ENCODE results near the gene OR2T2. TPM values are rescaled to one million over a fixed set of nuclear protein-coding genes. Genes with fewer than 3 reads are reported as not detected.
"Not testable (repeated sequence)": the region's sequence is repeated elsewhere in the genome, so short reads cannot be mapped to it uniquely, and the experiment has no call there.

Gene OR2T2
- total RNA-seq, 1 experiment from 2014 or later = not detected

DNA sequence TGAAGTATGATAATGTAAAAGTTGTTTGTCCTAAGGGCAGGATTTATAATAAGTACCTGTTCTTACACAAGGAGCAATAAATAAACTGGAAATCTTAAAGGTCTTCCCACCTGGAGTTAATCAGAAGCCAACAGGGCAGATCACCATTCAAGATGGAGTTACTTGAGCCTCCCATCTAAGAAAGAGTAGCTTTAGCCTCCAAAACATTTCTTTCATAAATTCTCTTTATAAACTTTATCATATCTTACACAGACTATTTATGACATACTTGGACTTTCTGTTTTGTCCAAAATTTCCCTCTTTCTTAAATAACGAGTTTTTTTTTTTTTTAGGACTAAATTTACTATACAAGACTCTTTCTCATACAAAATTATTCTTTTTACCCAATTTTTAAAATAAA lies 24.1 kb upstream of the OR2T2 start:
- no peak overlapping the region for H4K5ac ChIP-seq (ENCODE audit: insufficient read length, low read depth, low read length)
- no peaks in the 10 kb centered on the region for H3K79me2 ChIP-seq (ENCODE audit: insufficient read depth, low read length)
- H3K4me1 ChIP-seq (ENCODE audit: insufficient read depth, low read length) = no peaks in the 10 kb centered on the region
- H2BK120ac ChIP-seq (ENCODE audit: low read depth, low read length, poor library complexity, severe bottlenecking) = no peak overlapping the region
- H3K18ac ChIP-seq (ENCODE audit: insufficient read length, low read depth, low read length) = no peak overlapping the region
- no peak overlapping the region for H3K27ac ChIP-seq (ENCODE audit: insufficient read length, low read depth, low read length)
- no peak overlapping the region for H3T11ph ChIP-seq (ENCODE audit: low read length)
- no peaks in the 10 kb centered on the region for H3K79me1 ChIP-seq (ENCODE audit: insufficient read depth, low read depth, low read length, poor library complexity, severe bottlenecking)
- no peak overlapping the region for H3K14ac ChIP-seq (ENCODE audit: insufficient read depth, low read length)
- H3K56ac ChIP-seq (ENCODE audit: insufficient read length, low read depth, low read length) = no peak overlapping the region
- no peak overlapping the region for H4K8ac ChIP-seq (replicated peaks; ENCODE audit: insufficient read length, low read depth, low read length)
- Mint-ChIP-seq H3K9me3 (peaks cover 80 to 82% of the 10 kb centered on the region in 2 experiments), H3K4me1 (no peaks in the 10 kb centered on the region), H3K27ac (no peak overlapping the region), H3K27me3 (ENCODE audit: low read depth) (peaks cover 4% of the 10 kb centered on the region; the same call in 1 of the 2 replicates), H3K36me3 (ENCODE audit: insufficient read depth in 1 of 3, low read depth in 3 of 3) (peaks cover 5 to 21% (median 6%) of the 10 kb centered on the region in 3 experiments; a peak in 4 of 7 replicates), H3K4me3 (no peak overlapping the region)
- H3K4me2 ChIP-seq (ENCODE audit: insufficient read depth, insufficient read length, low read length) = no peak overlapping the region
- H2AFZ ChIP-seq (ENCODE audit: low read length) = no peak overlapping the region
- WGBS (ENCODE audit: extremely low coverage, insufficient read length, low lambda C conversion rate) = no CpG with 5 or more reads among the region's 1 CpG
- H3K4ac ChIP-seq (ENCODE audit: low read depth, low read length) = no peak overlapping the region
- H2BK12ac ChIP-seq (ENCODE audit: insufficient read length, low read depth, low read length) = no peak overlapping the region
- H2BK20ac ChIP-seq (ENCODE audit: low read depth, low read length, poor library complexity, severe bottlenecking) = no peak overlapping the region
- H3K9ac ChIP-seq (ENCODE audit: extremely low read depth, insufficient read length, low read length) = no peak overlapping the region
- no peaks in the 10 kb centered on the region for H3K27me3 ChIP-seq (ENCODE audit: insufficient read depth, low read length)
- H3K23ac ChIP-seq (ENCODE audit: insufficient read length, low read depth, low read length) = no peak overlapping the region
- no peak overlapping the region for H2AK5ac ChIP-seq (ENCODE audit: insufficient read length, low read length)
- no peak for DNase-seq
- H2BK15ac ChIP-seq (ENCODE audit: low read depth, low read length) = no peak overlapping the region
- no peaks in the 10 kb centered on the region for H4K20me1 ChIP-seq (ENCODE audit: control insufficient read depth, insufficient read depth, insufficient read length)
- peaks cover 48% of the 10 kb centered on the region for H3K9me3 ChIP-seq (ENCODE audit: control insufficient read depth, low read depth, low read length)
- no peaks in the 10 kb centered on the region for H3K23me2 ChIP-seq (ENCODE audit: insufficient read length, low read depth, low read length, poor library complexity, severe bottlenecking)
- no peak overlapping the region for H4K91ac ChIP-seq (ENCODE audit: insufficient read length, low read depth, low read length)
- TF ChIP-seq, protein P1, sequence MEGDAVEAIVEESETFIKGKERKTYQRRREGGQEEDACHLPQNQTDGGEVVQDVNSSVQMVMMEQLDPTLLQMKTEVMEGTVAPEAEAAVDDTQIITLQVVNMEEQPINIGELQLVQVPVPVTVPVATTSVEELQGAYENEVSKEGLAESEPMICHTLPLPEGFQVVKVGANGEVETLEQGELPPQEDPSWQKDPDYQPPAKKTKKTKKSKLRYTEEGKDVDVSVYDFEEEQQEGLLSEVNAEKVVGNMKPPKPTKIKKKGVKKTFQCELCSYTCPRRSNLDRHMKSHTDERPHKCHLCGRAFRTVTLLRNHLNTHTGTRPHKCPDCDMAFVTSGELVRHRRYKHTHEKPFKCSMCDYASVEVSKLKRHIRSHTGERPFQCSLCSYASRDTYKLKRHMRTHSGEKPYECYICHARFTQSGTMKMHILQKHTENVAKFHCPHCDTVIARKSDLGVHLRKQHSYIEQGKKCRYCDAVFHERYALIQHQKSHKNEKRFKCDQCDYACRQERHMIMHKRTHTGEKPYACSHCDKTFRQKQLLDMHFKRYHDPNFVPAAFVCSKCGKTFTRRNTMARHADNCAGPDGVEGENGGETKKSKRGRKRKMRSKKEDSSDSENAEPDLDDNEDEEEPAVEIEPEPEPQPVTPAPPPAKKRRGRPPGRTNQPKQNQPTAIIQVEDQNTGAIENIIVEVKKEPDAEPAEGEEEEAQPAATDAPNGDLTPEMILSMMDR (conservative IDR thresholded peaks at IDR 0.05) = no peak
- H2BK5ac ChIP-seq (ENCODE audit: insufficient read length, low read length) = no peak overlapping the region

GRCh38 chr1:248427526-248428191 lies 17.8 kb upstream of the OR2T2 start:
- WGBS (ENCODE audit: extremely low coverage, insufficient read length, low lambda C conversion rate) = no CpG with 5 or more reads among the region's 3 CpGs
- not testable (repeated sequence) for DNase-seq; H3K27ac ChIP-seq (ENCODE audit: insufficient read length, low read depth, low read length); H3K23ac ChIP-seq (ENCODE audit: insufficient read length, low read depth, low read length); H4K5ac ChIP-seq (ENCODE audit: insufficient read length, low read depth, low read length); H3T11ph ChIP-seq (ENCODE audit: low read length); H3K79me1 ChIP-seq (ENCODE audit: insufficient read depth, low read depth, low read length, poor library complexity, severe bottlenecking); H3K79me2 ChIP-seq (ENCODE audit: insufficient read depth, low read length); H3K27me3 Mint-ChIP-seq (ENCODE audit: low read depth); H3K4me3 Mint-ChIP-seq; H3K27ac Mint-ChIP-seq; H4K20me1 ChIP-seq (ENCODE audit: control insufficient read depth, insufficient read depth, insufficient read length); H3K56ac ChIP-seq (ENCODE audit: insufficient read length, low read depth, low read length); H2AFZ ChIP-seq (ENCODE audit: low read length); H3K23me2 ChIP-seq (ENCODE audit: insufficient read length, low read depth, low read length, poor library complexity, severe bottlenecking); H4K91ac ChIP-seq (ENCODE audit: insufficient read length, low read depth, low read length); H2BK20ac ChIP-seq (ENCODE audit: low read depth, low read length, poor library complexity, severe bottlenecking); H3K4me1 ChIP-seq (ENCODE audit: insufficient read depth, low read length); H2BK15ac ChIP-seq (ENCODE audit: low read depth, low read length); H4K8ac ChIP-seq (replicated peaks; ENCODE audit: insufficient read length, low read depth, low read length); H3K4me1 Mint-ChIP-seq; H2BK120ac ChIP-seq (ENCODE audit: low read depth, low read length, poor library complexity, severe bottlenecking); H2BK12ac ChIP-seq (ENCODE audit: insufficient read length, low read depth, low read length); H3K18ac ChIP-seq (ENCODE audit: insufficient read length, low read depth, low read length); H3K4ac ChIP-seq (ENCODE audit: low read depth, low read length); H3K9ac ChIP-seq (ENCODE audit: extremely low read depth, insufficient read length, low read length); H2AK5ac ChIP-seq (ENCODE audit: insufficient read length, low read length); H2BK5ac ChIP-seq (ENCODE audit: insufficient read length, low read length); H3K4me2 ChIP-seq (ENCODE audit: insufficient read depth, insufficient read length, low read length); H3K14ac ChIP-seq (ENCODE audit: insufficient read depth, low read length); H3K27me3 ChIP-seq (ENCODE audit: insufficient read depth, low read length)
- peaks cover 76 to 78% of the 10 kb centered on the region in 2 experiments for H3K9me3 Mint-ChIP-seq
- H3K9me3 ChIP-seq (ENCODE audit: control insufficient read depth, low read depth, low read length) = peaks cover 38% of the 10 kb centered on the region
- H3K36me3 Mint-ChIP-seq (ENCODE audit: insufficient read depth in 1 of 3, low read depth in 3 of 3) = peaks cover 0 to 26% (median 7%) of the 10 kb centered on the region in 3 experiments; a peak in 6 of 7 replicates

Data from H9 (cell line).